HG03139 (cell line): Measurements from ENCODE around the gene FLYWCH1.
A peak's percentile ranks its signal among the peaks of the same experiment; 100 is the strongest.

Experiments used
- ATAC-seq: cut with Tn5 transposase; IDR thresholded peaks from one replicate; pipeline ENCODE4 v1.9.1; 2021; ENCODE audit not compliant: unreplicated experiment

The FLYWCH1 gene

GRCh38 chr16:2967721-2968161 is 56.0 kb downstream of the FLYWCH1 start:
- ATAC-seq = no peak

GRCh38 chr16:2968368-2968737 is 56.6 kb downstream of the FLYWCH1 start:
- ATAC-seq = no peak

- peak; percentile 58 for ATAC-seq
These were observed 57.2 kb downstream of the FLYWCH1 start, which contains the start of gene PAQR4 for GRCh38 chr16:2968738-2969544. Gene PAQR4 (plus strand): TSS chr16:2969348. CDS start chr16:2969675, 327 bp downstream.

- no peak for ATAC-seq
These were observed 58.1 kb downstream of the FLYWCH1 start for GRCh38 chr16:2969545-2970521.

GRCh38 chr16:2970563-2970962 is 58.8 kb downstream of the FLYWCH1 start:
- no peak for ATAC-seq

GRCh38 chr16:2971134-2971984 is 59.6 kb downstream of the FLYWCH1 start:
- no peak for ATAC-seq

- no peak for ATAC-seq
These were observed 60.5 kb downstream of the FLYWCH1 start for GRCh38 chr16:2971985-2972784.

GRCh38 chr16:2973093-2973492 is 61.4 kb downstream of the FLYWCH1 start:
- no peak for ATAC-seq

GRCh38 chr16:2973605-2974318 is 62.0 kb downstream of the FLYWCH1 start:
- no peak for ATAC-seq

GRCh38 chr16:2974319-2975056 is 62.8 kb downstream of the FLYWCH1 start:
- ATAC-seq = no peak

- ATAC-seq = no peak
These were observed 63.5 kb downstream of the FLYWCH1 start for GRCh38 chr16:2975161-2975795.

- no peak for ATAC-seq
These were observed 64.5 kb downstream of the FLYWCH1 start for GRCh38 chr16:2976201-2976600.

GRCh38 chr16:2976673-2977072 is 64.9 kb downstream of the FLYWCH1 start:
- ATAC-seq = no peak

- no peak for ATAC-seq
These were observed 65.7 kb downstream of the FLYWCH1 start for GRCh38 chr16:2977440-2977839.

- no peak for ATAC-seq
These were observed 68.0 kb downstream of the FLYWCH1 start for GRCh38 chr16:2979669-2980226.

- ATAC-seq = peak; percentile 66
These were observed 68.8 kb downstream of the FLYWCH1 start, which contains the start of gene PKMYT1 for GRCh38 chr16:2980227-2981176. Gene PKMYT1 (minus strand): TSS chr16:2980446. CDS start chr16:2979657, 789 bp downstream.
